Hepatocyte (in vitro differentiated cells): ENCODE data around the gene CYBA. TPM values are rescaled to one million over a fixed set of nuclear protein-coding genes. Genes with fewer than 3 reads are reported as not detected.

Experiments used
- DNase-seq: peaks from one replicate; pipeline ENCODE4 v3.0.0-alpha.2; 2016; ENCODE audit warnings: low spot score
- H2AFZ ChIP-seq: fragments of 200-600 bp; sonication (generic); 2 replicates; pipeline ENCODE4 v1.6.0; 2016; ENCODE audit warnings: antibody characterized with exemption, mild to moderate bottlenecking
- H3K27ac ChIP-seq: fragments of 200-600 bp; sonication (generic); 2 replicates; pipeline ENCODE4 v1.5.1; 2016; ENCODE audit warnings: mild to moderate bottlenecking
- H3K27me3 ChIP-seq: fragments of 200-600 bp; sonication (generic); 2 replicates; pipeline ENCODE4 v1.6.1; 2016
- H3K36me3 ChIP-seq: fragments of 200-600 bp; sonication (generic); replicated peaks from 2 replicates; pipeline ENCODE4 v1.5.1; 2016; ENCODE audit warnings: low read depth; ENCODE audit not compliant: insufficient read depth
- H3K4me1 ChIP-seq: fragments of 200-600 bp; sonication (generic); 2 replicates; pipeline ENCODE4 v1.5.1; 2016; ENCODE audit warnings: mild to moderate bottlenecking, moderate library complexity; ENCODE audit not compliant: insufficient read depth
- H3K4me2 ChIP-seq: fragments of 200-600 bp; sonication (generic); 2 replicates; pipeline ENCODE4 v1.6.0; 2016
- H3K4me3 ChIP-seq: fragments of 200-600 bp; sonication (generic); 2 replicates; pipeline ENCODE4 v1.5.1; 2016; ENCODE audit warnings: mild to moderate bottlenecking
- H3K79me2 ChIP-seq: fragments of 200-600 bp; sonication (generic); 2 replicates; pipeline ENCODE4 v1.6.0; 2017; ENCODE audit warnings: mild to moderate bottlenecking
- H3K9me2 ChIP-seq: fragments of 200-600 bp; sonication (generic); replicated peaks from 2 replicates; pipeline ENCODE4 v1.6.0; 2017; ENCODE audit warnings: mild to moderate bottlenecking; ENCODE audit not compliant: insufficient read depth
- H3K9me3 ChIP-seq: fragments of 200-600 bp; sonication (generic); 2 replicates; pipeline ENCODE4 v1.5.1; 2016; ENCODE audit warnings: low read depth, mild to moderate bottlenecking
- H4K20me1 ChIP-seq: fragments of 200-600 bp; sonication (generic); 2 replicates; pipeline ENCODE4 v1.6.0; 2016; ENCODE audit warnings: mild to moderate bottlenecking; ENCODE audit not compliant: insufficient read depth, poor library complexity, severe bottlenecking
- EZH2 ChIP-seq: fragments of 200-600 bp; sonication (generic); IDR thresholded peaks from 2 replicates; pipeline ENCODE4 v1.6.1; 2016; ENCODE audit warnings: antibody characterized with exemption, mild to moderate bottlenecking, borderline replicate concordance
- EZH2phosphoT487 ChIP-seq: fragments of 200-600 bp; sonication (generic); IDR thresholded peaks from one replicate; pipeline ENCODE4 v1.6.1; 2018; ENCODE audit warnings: antibody characterized with exemption, mild to moderate bottlenecking, low read depth, moderate library complexity; ENCODE audit not compliant: unreplicated experiment, severe bottlenecking
- WGBS: methylation state at CpG from one replicate; pipeline ENCODE4 v1.1.6; 2016; ENCODE audit warnings: low lambda C conversion rate; ENCODE audit errors: missing lambda C conversion rate; 5-methylcytosine and 5-hydroxymethylcytosine counted together
- polyA plus RNA-seq: library from polyadenylated mRNA; unstranded; fragments of >200 nt; fragmentation: Nextera tagmentation; extraction: Ambion mirVana; gene quantifications from 2 replicates; pipeline ENCODE4 v1.2.1, GENCODE V29; 2016
- total RNA-seq: library from RNA; depleted of rRNA; stranded (reverse); fragments of >200 nt; gene quantifications from 2 replicates; pipeline ENCODE4 v1.2.3, GENCODE V29; 2014
- TF ChIP-seq, protein P1 (sequence below): fragments of 200-600 bp; sonication (generic); IDR thresholded peaks from 2 replicates; pipeline ENCODE4 v1.5.1; 2016; ENCODE audit warnings: antibody characterized with exemption, mild to moderate bottlenecking; ENCODE audit not compliant: poor library complexity

Gene CYBA
- total and polyA plus RNA-seq, 2 experiments from 2014 or later, result 196 to 419 TPM

DNA sequence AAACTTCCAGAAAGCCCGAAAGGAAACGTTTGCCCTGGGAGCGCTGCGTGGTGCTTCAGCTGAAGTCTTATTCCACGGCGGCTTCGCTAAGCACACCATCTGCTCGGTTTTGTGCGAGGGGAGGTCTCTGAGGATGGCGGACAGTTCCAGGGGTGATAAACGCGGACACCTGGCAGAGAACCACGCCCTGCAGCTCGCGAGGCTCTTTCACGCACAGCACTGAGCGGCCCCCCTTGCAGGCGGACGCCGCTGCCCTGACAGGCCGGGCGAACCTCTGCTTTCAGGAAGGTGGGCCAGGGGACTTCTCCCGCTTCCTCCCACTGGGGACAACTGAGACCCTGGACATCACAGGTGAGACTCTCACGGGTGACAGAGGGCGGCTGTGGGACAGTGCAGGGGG lies 8.3 kb upstream of the CYBA start:
- Histone ChIP-seq H3K9me2 (no peaks in the 10 kb centered on the region), H3K79me2 (peaks cover 45% of the 10 kb centered on the region), H4K20me1 (peaks cover 35% of the 10 kb centered on the region), H3K4me3 (no peak overlapping the region), H3K4me2 (no peak overlapping the region), H3K27me3 (no peaks in the 10 kb centered on the region), H2AFZ (no peak overlapping the region), H3K9me3 (no peaks in the 10 kb centered on the region), H3K27ac (no peak overlapping the region), H3K36me3 (no peaks in the 10 kb centered on the region), H3K4me1 (peaks cover 19% of the 10 kb centered on the region)
- 98% methylated on average over 25 of the region's 25 CpGs for WGBS
- TF ChIP-seq, protein P1, sequence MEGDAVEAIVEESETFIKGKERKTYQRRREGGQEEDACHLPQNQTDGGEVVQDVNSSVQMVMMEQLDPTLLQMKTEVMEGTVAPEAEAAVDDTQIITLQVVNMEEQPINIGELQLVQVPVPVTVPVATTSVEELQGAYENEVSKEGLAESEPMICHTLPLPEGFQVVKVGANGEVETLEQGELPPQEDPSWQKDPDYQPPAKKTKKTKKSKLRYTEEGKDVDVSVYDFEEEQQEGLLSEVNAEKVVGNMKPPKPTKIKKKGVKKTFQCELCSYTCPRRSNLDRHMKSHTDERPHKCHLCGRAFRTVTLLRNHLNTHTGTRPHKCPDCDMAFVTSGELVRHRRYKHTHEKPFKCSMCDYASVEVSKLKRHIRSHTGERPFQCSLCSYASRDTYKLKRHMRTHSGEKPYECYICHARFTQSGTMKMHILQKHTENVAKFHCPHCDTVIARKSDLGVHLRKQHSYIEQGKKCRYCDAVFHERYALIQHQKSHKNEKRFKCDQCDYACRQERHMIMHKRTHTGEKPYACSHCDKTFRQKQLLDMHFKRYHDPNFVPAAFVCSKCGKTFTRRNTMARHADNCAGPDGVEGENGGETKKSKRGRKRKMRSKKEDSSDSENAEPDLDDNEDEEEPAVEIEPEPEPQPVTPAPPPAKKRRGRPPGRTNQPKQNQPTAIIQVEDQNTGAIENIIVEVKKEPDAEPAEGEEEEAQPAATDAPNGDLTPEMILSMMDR, result no peak
- no peak for TF ChIP-seq EZH2phosphoT487
- TF ChIP-seq EZH2, result no peak
- DNase-seq, result no peak

DNA sequence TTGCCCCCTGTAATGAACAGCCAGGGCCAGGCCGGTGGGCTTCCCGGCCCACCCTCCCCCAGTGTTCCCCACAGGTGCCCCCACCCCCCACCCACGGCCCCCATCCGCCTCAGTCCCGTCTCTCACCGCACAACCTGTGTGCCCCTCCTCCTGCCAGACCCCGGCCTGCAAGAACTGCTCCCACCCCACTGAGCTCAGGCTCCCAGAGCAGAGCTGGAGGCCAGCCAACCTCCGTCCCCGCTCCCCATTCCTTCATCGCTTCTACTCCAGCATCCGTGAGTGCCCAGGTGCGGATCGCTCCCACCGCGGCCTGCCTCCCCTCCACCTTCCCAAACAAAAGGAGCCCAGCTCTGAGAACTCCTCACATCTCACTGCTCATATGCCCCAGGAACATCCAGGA lies 7.9 kb upstream of the CYBA start:
- H3K4me2 ChIP-seq, result no peak overlapping the region
- no peaks in the 10 kb centered on the region for H3K9me2 ChIP-seq
- no peaks in the 10 kb centered on the region for H3K27me3 ChIP-seq
- H4K20me1 ChIP-seq, result peaks cover 35% of the 10 kb centered on the region
- H3K4me3 ChIP-seq, result no peak overlapping the region
- no peak for DNase-seq
- no peak for TF ChIP-seq EZH2
- no peak for TF ChIP-seq EZH2phosphoT487
- TF ChIP-seq, protein P1, result no peak
- no peak overlapping the region for H2AFZ ChIP-seq
- H3K9me3 ChIP-seq, result no peaks in the 10 kb centered on the region
- WGBS, result 98% methylated on average over 7 of the region's 15 CpGs
- peaks cover 41% of the 10 kb centered on the region for H3K79me2 ChIP-seq
- H3K36me3 ChIP-seq, result no peaks in the 10 kb centered on the region
- no peak overlapping the region for H3K27ac ChIP-seq
- peaks cover 18% of the 10 kb centered on the region for H3K4me1 ChIP-seq

DNA sequence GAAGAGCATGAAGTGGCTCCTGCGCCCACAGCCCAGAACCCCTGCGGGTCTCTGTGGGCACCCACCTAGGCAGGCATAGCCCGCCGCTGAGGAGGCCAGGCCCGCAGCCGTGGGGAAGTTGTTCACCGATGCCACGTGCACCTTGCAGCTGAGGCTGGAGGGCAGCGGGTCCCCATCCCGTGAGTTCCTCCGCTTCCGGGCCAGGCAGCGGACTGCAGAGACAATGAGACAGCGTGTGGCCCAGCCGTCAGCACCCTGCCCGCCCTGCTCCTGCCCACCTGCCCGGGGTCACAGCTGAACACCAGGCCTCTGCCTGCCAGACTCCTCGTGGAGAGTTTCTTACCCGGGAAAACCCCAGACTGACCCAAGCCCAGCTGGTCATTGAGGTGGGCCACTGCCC lies 6.5 kb upstream of the CYBA start:
- Histone ChIP-seq H3K4me2 (no peak overlapping the region), H3K4me3 (no peak overlapping the region), H4K20me1 (peaks cover 35% of the 10 kb centered on the region), H3K36me3 (no peaks in the 10 kb centered on the region), H3K9me2 (no peaks in the 10 kb centered on the region), H3K79me2 (peaks cover 35% of the 10 kb centered on the region), H3K9me3 (no peaks in the 10 kb centered on the region), H3K27ac (no peak overlapping the region), H2AFZ (no peak overlapping the region), H3K4me1 (peaks cover 18% of the 10 kb centered on the region), H3K27me3 (no peaks in the 10 kb centered on the region)
- no peak for DNase-seq
- WGBS, result 97% methylated on average over 19 of the region's 19 CpGs
- no peak for TF ChIP-seq EZH2phosphoT487
- TF ChIP-seq, protein P1, result no peak
- no peak for TF ChIP-seq EZH2
